Left hindlimb (tissue), 1 donor: ENCODE results near the gene METRN.

Source experiments
- DNase-seq: peaks from one replicate; pipeline ENCODE4 v3.0.0-alpha.2; 2018

METRN gene

GRCh38 chr16:714558-715476 is at the start of gene METRN:
TSS of gene METRN (plus strand) at chr16:715118. CDS start at chr16:715290, 172 bp downstream.
- DNase-seq = peak; percentile 92

GRCh38 chr16:666572-666971 is 48.3 kb upstream of the METRN start:
- DNase-seq = no peak

GRCh38 chr16:667113-667779 is 47.7 kb upstream of the METRN start:
- no peak for DNase-seq

- DNase-seq = peak; percentile 94
These were observed 47.0 kb upstream of the METRN start, which contains the start of gene RHOT2 for GRCh38 chr16:667780-668518. TSS of gene RHOT2 (plus strand) at chr16:668132. CDS start at chr16:668200, 68 bp downstream.

GRCh38 chr16:668519-669171 is 46.3 kb upstream of the METRN start:
- DNase-seq = no peak

GRCh38 chr16:669666-670065 is 45.3 kb upstream of the METRN start:
- DNase-seq = no peak

GRCh38 chr16:670485-671352 is 44.2 kb upstream of the METRN start:
- DNase-seq = no peak

GRCh38 chr16:671353-672131 is 43.4 kb upstream of the METRN start:
- no peak for DNase-seq

GRCh38 chr16:672371-672770 is 42.5 kb upstream of the METRN start:
- DNase-seq = no peak

GRCh38 chr16:672851-673250 is 42.1 kb upstream of the METRN start:
- no peak for DNase-seq

GRCh38 chr16:673399-673991 is 41.4 kb upstream of the METRN start:
- no peak for DNase-seq

- no peak for DNase-seq
These were observed 40.6 kb upstream of the METRN start for GRCh38 chr16:674214-674881.

GRCh38 chr16:674968-675883 is 39.7 kb upstream of the METRN start, which contains the start of gene RHBDL1:
TSS of gene RHBDL1 (plus strand) at chr16:675671. CDS start at chr16:675791, 120 bp downstream.
- DNase-seq = no peak

- DNase-seq = no peak
These were observed 38.9 kb upstream of the METRN start for GRCh38 chr16:675884-676564.

- DNase-seq = no peak
These were observed 38.4 kb upstream of the METRN start for GRCh38 chr16:676565-676902.

- DNase-seq = no peak
These were observed 38.0 kb upstream of the METRN start for GRCh38 chr16:676913-677312.

GRCh38 chr16:677316-678190 is 37.4 kb upstream of the METRN start:
- DNase-seq = no peak
